ENCODE measurements around the gene MATCAP1. TPM values are rescaled to one million over a fixed set of nuclear protein-coding genes. Genes with fewer than 3 reads are reported as not detected.
A peak's percentile ranks its signal among the peaks of the same experiment; 100 is the strongest.

MATCAP1 gene
- total and polyA plus RNA-seq, 5 experiments from 2014 or later: 0.28 to 7.5 (median 0.98) TPM

DNA sequence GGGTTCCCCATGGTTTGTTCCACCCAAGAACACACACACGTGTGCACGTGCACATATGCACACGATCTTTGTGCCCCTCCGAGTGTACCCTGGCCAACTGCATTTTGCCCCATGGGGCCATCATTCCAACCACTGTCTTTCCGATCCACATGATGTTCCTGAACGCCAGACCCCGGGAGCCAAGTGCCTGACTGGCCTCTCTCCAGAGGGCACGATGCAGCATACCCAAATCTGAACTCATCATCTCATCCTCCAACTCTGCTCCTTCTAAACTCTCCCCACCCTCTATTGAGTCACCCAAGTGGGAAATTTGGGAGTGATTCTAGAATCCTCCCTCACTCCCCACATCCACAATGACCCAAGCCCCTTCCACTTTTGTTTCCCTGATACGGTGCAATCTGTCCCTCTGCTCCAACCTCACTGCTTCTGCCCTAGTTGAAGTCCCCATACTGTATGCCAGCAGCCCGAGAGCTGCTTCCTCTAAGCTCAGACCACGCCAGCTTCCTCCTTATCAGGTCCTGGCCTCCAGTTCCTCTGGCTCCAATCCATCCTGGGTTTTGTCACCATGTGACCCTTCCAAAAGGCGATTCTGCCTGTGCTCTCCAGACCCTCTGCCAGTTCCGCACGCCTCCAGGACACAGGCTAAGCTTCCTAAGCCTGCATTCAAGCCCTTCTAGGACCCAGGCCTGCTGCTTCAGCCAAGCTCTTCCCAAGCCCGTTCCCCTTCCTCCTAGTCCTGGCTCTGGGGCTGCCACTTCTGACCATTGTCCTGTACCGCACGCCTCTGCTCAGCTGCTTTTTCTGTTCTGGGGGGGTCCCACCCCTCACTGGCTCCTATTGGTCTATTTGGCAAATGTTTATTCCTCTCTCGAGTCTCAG, 33.1 kb upstream of the MATCAP1 start:
- ATAC-seq: no peak
- peaks cover 0 to 17% (median 8%) of the 10 kb centered on the region in 4 donors for H3K4me1 Mint-ChIP-seq
- H3K36me3 Mint-ChIP-seq: peaks cover 0 to 23% (median 3%) of the 10 kb centered on the region in 3 donors
- POLR2A ChIA-PET: interaction anchor here (0.7 kb wide), 1 partner anchor 141 kb away, joined by 4 read pairs; no protein-coding TSS in a partner anchor
- H3K27ac Mint-ChIP-seq: peak overlapping the region in 5 of 10 donors; percentile 11 to 63 (median 46)
- no peak overlapping the region for H3K4me3 Mint-ChIP-seq
- no peaks in the 10 kb centered on the region for H3K27me3 Mint-ChIP-seq
- H3K9me3 Mint-ChIP-seq: no peaks in the 10 kb centered on the region
- no peak for DNase-seq

DNA sequence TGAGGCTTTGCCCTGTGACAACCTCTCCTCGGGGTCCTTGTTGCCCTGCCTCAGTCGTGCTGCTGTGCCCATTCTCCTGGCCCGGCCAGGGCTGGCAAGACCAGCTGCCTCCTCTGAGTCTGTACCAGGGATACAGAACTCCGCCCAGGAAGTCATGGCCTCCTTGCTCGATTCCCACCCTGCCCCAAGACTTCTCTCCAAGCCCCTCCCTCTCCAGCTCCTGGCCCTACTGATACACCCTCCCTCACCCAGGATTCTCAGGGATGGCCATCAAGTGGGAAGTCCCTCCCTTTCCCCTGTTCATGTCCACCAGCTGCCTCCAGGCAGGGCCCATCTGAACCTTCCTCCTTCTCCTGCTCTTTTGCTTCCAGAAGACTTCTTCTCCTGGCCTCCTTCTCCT, 31.9 kb upstream of the MATCAP1 start:
- H3K9me3 Mint-ChIP-seq: no peaks in the 10 kb centered on the region
- no peaks in the 10 kb centered on the region for H3K27me3 Mint-ChIP-seq
- peak overlapping the region in 2 of 10 donors; percentile 11 to 31 for H3K27ac Mint-ChIP-seq
- peaks cover 0 to 23% (median 3%) of the 10 kb centered on the region in 3 donors for H3K36me3 Mint-ChIP-seq
- POLR2A ChIA-PET: no interaction called here
- H3K4me1 Mint-ChIP-seq: peaks cover 0 to 17% (median 8%) of the 10 kb centered on the region in 4 donors
- no peak for DNase-seq
- no peak overlapping the region for H3K4me3 Mint-ChIP-seq
- ATAC-seq: no peak

DNA sequence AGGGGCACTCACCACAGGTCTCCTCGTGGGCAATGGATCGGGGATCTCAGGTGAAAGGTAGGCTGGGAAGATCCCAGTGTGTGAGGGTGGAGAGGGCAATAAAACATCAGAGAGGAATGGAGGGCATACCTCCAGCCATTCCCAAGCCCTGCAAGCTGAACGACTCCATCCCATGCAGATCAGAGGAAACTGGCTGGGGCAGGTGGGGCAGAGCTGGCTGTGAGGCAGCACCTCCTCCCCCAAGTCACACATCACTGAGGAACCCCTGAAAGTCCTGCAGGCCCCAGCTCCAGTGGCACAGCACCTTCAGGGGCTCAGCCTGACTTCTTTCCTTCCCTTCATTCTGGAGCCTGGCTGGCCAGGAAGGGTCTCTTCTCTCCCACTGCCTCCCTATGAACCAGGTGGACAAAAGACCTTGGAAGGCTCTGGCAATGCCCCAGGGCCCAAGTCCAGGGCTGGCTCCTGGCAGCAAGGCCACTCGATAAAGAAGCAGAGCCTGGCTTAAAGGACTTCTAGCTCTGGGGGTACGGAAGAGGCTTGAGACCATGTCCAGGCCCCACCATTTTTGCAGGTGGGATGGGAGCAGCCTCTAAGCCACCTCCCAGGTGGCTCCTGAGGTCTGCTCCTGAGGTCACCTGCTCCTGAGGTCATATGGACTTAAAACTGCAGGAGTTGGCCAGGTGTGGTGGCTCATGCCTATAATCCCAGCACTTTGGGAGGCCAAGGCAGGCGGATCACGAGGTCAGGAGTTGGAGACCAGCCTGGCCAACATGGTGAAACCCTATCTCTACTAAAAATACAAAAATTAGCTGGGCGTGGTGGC, 29.6 kb upstream of the MATCAP1 start:
- POLR2A ChIA-PET: interaction anchor here (1.4 kb wide), 1 partner anchor 13 kb away, joined by 3 read pairs; no protein-coding TSS in a partner anchor
- Mint-ChIP-seq H3K4me3 (no peak overlapping the region), H3K4me1 (peaks cover 0 to 17% (median 8%) of the 10 kb centered on the region in 4 donors), H3K27ac (no peak overlapping the region), H3K9me3 (no peaks in the 10 kb centered on the region), H3K27me3 (no peaks in the 10 kb centered on the region), H3K36me3 (peaks cover 0 to 15% (median 0%) of the 10 kb centered on the region in 3 donors)
- no peak for ATAC-seq
- no peak for DNase-seq

DNA sequence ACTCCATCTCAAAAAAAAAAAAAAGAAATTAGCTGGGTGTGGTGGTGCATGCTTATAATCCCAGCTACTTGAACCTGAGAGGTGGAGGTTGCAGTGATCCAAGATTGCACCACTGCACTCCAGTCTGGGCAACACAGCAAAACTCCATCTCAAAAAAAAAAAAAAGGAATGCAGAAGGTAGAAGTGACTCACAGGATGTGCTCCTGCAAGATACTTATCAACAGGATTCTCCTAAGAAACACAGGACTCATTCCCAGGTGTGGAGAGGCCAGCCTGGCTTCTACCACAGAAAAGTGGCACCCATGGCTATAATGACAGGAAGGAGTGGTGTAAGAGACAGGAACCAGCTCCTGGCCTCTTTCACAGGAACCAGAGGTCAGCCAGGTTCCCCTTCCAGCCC, 29.0 kb upstream of the MATCAP1 start:
- Mint-ChIP-seq H3K27ac (no peak overlapping the region), H3K4me3 (no peak overlapping the region), H3K27me3 (no peaks in the 10 kb centered on the region), H3K36me3 (peaks cover 0 to 15% (median 0%) of the 10 kb centered on the region in 3 donors), H3K4me1 (peaks cover 0 to 17% (median 7%) of the 10 kb centered on the region in 4 donors), H3K9me3 (no peaks in the 10 kb centered on the region)
- POLR2A ChIA-PET: interaction anchor here (1.4 kb wide), 1 partner anchor 13 kb away, joined by 3 read pairs; no protein-coding TSS in a partner anchor
- no peak for DNase-seq
- no peak for ATAC-seq

DNA sequence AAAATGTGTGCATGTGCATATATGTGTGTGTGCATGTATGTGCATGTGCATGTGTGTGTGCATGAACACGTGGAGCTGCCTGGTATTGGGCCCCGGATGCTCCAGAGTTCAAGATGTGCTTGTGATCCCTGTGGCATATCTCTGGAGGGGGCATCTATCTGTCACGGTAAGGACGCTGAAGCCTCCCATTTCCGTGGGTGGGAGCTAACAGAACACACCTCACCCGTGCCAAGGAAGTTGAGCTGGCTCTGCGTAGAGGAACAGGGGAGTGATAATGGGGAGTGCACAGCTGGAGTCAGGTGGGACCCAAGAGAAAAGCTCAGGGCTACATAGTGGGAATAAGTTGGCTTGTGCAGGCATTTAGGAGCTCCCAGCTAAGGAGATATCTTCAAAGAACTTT, 27.9 kb upstream of the MATCAP1 start:
- H3K4me3 Mint-ChIP-seq: no peak overlapping the region
- peak overlapping the region in 2 of 10 donors; percentile 57 to 71 for H3K27ac Mint-ChIP-seq
- peaks cover 0 to 14% (median 2%) of the 10 kb centered on the region in 4 donors for H3K4me1 Mint-ChIP-seq
- no peak for ATAC-seq
- H3K27me3 Mint-ChIP-seq: no peaks in the 10 kb centered on the region
- H3K9me3 Mint-ChIP-seq: no peaks in the 10 kb centered on the region
- H3K36me3 Mint-ChIP-seq: peaks cover 0 to 4% (median 0%) of the 10 kb centered on the region in 3 donors
- POLR2A ChIA-PET: interaction anchor here (1.2 kb wide), 1 partner anchor 10 kb away, joined by 3 read pairs; no protein-coding TSS in a partner anchor
- no peak for DNase-seq

DNA sequence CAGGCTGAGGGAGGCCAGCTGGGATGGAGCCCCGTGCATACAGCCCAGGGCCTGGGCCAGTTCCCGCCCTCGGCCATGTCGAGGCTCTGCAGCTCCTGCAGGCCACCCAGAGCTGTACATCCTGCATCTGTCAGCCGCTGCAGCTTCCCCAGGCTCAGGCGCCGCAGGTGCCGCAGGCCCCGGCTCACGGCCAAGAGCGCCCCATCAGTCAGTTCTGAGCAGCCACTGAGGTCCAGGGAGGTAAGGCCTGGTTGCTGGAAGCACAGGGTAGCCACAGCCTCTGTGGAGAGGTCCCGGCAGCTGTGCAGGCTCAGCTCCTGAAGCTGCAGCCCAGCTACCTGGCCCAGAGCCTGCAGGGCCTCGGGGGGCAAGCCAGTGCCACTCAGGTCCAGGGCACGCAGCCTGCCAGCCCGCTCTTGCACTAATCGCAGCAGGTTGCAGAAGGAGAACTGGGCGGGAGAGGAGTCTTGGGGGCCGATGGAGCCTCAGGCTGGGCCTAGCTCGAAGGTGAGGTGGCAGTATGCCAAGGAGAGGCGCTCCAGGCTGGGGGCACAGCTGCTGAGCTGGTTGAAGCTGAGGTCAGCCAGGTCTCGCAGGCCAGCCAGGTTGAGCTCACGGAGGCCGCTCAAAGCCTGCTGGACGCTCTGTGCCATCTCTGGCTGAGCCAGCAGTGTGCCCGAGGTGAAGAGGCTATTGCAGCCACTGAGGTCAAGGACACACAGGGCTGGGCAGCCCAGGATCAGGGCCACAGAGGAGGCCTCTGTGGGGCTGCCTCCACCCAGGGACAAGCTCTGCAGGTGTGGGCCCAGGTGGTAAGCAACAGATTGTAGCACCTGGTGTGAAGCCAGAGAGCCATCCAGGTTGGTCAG, 26.5 kb upstream of the MATCAP1 start:
- H3K9me3 Mint-ChIP-seq: no peaks in the 10 kb centered on the region
- H3K4me1 Mint-ChIP-seq: peaks cover 0 to 3% (median under 1%) of the 10 kb centered on the region in 4 donors
- ATAC-seq (no peak), DNase-seq (no peak)
- H3K36me3 Mint-ChIP-seq: peaks cover 0 to 2% (median 0%) of the 10 kb centered on the region in 3 donors
- H3K4me3 Mint-ChIP-seq: no peak overlapping the region
- no peaks in the 10 kb centered on the region for H3K27me3 Mint-ChIP-seq
- POLR2A ChIA-PET: no interaction called here
- peak overlapping the region in 1 of 10 donors; percentile 75 for H3K27ac Mint-ChIP-seq

DNA sequence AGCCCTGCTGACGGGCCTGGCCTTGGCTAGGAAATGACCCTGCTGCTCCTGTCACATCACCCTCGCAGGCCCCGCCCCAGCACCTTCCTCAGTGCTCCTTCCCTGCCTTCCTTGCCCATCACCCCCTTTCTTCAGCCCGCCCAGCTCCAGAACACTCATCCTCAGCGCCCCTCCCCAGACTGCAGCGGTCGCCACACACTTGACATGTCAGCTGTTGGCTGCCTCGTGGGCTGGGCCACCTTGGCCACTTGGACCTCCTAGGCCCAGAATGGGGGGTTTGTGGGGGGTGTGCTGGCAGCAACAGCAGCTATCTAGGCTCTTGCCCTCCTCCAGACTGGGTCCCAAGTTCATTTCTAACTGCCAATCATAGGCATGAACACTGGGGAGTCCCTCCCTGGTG, 25.8 kb upstream of the MATCAP1 start:
- no peak for DNase-seq
- H3K4me1 Mint-ChIP-seq: peaks cover 0 to 3% (median under 1%) of the 10 kb centered on the region in 4 donors
- H3K4me3 Mint-ChIP-seq: no peak overlapping the region
- H3K9me3 Mint-ChIP-seq: no peaks in the 10 kb centered on the region
- no peak for ATAC-seq
- POLR2A ChIA-PET: no interaction called here
- no peaks in the 10 kb centered on the region for H3K27me3 Mint-ChIP-seq
- peaks cover 0 to 2% (median 0%) of the 10 kb centered on the region in 3 donors for H3K36me3 Mint-ChIP-seq
- no peak overlapping the region for H3K27ac Mint-ChIP-seq

DNA sequence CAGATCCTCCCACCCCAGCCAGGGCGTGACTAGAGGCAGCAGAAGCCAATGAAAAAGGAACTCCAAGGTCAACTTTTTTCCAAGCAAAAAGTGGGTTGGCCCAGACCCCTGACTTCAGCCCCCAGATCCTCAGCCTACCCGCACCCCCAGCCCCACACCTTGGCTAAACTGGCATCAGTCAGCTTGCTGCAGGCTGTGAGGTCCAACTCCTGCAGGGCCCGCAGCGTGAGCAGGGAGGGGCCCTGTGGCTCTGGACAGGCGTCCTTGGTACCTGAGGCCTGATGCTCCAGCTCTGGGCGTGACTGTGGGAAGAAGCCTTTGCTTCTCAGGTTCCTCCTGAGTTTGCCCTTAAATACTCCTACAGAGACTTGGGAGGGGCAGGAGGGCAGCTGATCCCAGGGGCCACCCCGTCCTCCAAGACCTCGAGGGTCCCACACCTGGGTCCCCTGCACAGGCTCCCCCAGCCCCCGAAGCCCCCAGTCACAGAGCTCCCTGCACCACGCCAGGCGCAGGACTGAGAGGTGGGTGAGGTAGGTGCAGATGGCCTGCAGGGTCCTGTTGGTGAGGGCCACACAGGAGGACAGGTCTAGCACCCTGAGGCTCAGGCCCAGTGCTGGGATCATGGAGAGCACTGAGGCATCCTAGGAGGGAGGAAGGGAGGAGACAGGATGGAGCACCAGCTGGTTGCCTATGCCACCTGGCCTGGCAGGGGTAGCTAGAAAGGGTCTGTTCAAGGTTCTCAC, 24.6 kb upstream of the MATCAP1 start:
- POLR2A ChIA-PET: interaction anchor here (0.5 to 2.6 kb wide), 3 partner anchors 11 to 38 kb away, joined by 3 to 10 read pairs (median 3); no protein-coding TSS in a partner anchor
- H3K4me3 Mint-ChIP-seq: no peak overlapping the region
- no peaks in the 10 kb centered on the region for H3K9me3 Mint-ChIP-seq
- no peak for ATAC-seq
- H3K27me3 Mint-ChIP-seq: no peaks in the 10 kb centered on the region
- peaks cover 0 to 3% (median under 1%) of the 10 kb centered on the region in 4 donors for H3K4me1 Mint-ChIP-seq
- peak overlapping the region in 1 of 10 donors; percentile 52 for H3K27ac Mint-ChIP-seq
- H3K36me3 Mint-ChIP-seq: peaks cover 0 to 4% (median 0%) of the 10 kb centered on the region in 3 donors
- no peak for DNase-seq

DNA sequence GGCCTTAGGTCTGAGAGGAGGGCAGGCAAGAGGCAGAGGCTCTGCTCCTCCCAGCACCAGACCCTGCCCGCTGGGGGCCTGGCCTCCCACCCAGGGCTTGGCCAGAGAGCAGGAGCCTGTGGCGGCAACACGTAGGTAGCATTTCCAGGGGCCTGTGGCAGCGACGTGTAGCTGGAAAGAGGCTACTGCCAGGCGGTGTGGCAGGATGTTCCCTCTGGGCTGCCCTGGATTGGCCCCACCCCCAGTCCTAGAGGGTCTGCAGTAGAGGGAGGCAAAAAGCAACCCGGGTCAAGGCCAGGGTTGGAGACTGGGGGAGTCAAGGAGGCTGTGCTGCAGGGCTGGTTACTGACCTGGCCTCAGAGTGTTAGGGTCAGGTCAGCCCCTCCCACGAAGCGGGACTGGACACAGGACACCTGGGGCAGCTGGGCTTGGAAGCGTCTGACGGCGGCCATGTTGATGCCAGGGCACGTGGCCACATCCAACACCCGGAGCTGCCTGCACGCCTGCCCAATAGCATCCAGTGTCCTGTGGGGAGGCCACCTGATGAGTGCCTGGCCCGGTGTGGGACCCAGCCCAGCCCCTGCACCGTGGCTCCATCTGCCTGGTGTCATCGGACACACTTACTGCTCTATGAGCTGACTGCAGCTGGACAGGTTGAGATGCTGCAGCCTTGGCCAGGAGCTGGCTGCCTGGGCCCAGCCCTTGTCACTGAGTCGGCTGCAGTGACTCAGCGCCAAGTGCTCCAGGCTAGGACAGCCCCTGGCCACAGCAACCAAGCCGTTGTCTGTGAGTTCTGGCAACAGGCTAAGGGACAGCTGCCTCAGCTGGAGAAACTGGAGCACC, 23.7 kb upstream of the MATCAP1 start:
- Mint-ChIP-seq H3K36me3 (peaks cover 0 to 4% (median 0%) of the 10 kb centered on the region in 3 donors), H3K27me3 (no peaks in the 10 kb centered on the region), H3K27ac (peak overlapping the region in 1 of 10 donors; percentile 63), H3K4me3 (no peak overlapping the region), H3K9me3 (no peaks in the 10 kb centered on the region), H3K4me1 (peaks cover 0 to 3% (median under 1%) of the 10 kb centered on the region in 4 donors)
- POLR2A ChIA-PET: interaction anchor here (0.7 to 2.6 kb wide), 2 partner anchors 17 to 39 kb away, joined by 3 to 10 read pairs; no protein-coding TSS in a partner anchor
- DNase-seq: no peak
- ATAC-seq: no peak

DNA sequence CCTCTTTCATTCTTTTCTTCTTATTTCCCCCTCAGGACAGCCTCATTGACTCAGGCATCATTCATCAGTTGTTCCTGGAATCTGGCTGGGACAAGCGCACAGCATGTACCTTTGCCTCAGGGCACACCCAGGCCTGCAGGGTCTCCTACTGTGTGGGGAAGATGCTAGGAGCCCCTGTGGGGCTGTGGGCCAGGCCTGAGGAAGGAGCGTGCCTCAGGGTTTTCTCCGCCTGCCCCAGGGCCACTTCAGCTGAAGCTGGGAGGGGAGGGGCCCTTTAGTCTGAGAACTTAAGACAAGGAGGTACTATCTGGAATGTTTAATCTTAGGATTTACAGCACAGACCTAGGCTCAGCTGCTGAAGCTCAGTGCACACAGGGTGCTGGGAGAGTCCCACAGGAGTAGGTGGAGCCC, 23.1 kb upstream of the MATCAP1 start:
- ATAC-seq (no peak), DNase-seq (no peak)
- no peaks in the 10 kb centered on the region for H3K27me3 Mint-ChIP-seq
- H3K36me3 Mint-ChIP-seq: peaks cover 0 to 4% (median 0%) of the 10 kb centered on the region in 3 donors
- H3K4me1 Mint-ChIP-seq: peaks cover 0 to 3% (median under 1%) of the 10 kb centered on the region in 4 donors
- H3K4me3 Mint-ChIP-seq: no peak overlapping the region
- H3K9me3 Mint-ChIP-seq: no peaks in the 10 kb centered on the region
- POLR2A ChIA-PET: interaction anchor here (0.5 to 2.6 kb wide), 3 partner anchors 9 to 101 kb away, joined by 3 to 10 read pairs (median 3); no protein-coding TSS in a partner anchor
- H3K27ac Mint-ChIP-seq: peak overlapping the region in 1 of 10 donors; percentile 63

Measured in naive thymus-derived CD8-positive, alpha-beta T cell (primary cell).